GM19099 (cell line): ENCODE data around the gene RPS6KA2.

Experiments used
- POLR2A ChIP-seq: IDR thresholded peaks from 3 replicates; pipeline ENCODE4 v1.6.1; 2011; ENCODE audit warnings: low read depth; ENCODE audit not compliant: insufficient read length; ENCODE audit errors: extremely low read depth

RPS6KA2 gene

DNA sequence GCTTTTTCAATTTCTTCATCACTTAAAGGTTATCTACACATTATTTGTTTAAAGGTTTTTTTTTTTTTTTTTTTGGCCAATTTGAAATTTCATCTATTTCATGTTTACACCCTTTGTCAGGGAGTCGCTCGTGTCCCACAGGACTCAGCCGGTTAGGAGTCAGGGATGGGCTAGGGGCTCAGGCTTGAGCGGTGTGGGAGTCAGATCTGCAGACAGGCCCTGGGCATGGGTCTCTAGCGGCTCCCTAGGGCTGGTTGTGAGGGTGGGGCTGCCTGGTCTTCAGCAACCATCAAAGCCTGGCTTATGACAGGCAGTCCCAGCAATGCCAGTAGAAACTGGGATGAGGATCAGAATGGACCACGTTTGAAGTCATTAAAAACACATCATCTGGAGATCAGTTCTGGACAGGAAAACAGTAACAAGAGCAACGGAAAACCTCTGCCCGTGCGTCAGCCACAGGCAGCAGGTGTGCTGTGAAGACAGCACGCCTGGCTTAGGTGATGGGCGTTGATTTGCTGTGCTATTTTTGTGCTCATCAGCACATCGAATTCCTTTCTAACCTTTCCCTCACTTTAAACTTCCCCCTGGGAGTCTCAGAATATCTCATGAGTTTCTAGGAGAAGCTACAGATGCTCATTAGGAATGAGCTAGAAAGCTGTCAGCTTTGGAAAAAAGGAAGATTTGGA lies 153.0 kb downstream of the RPS6KA2 start:
- TF ChIP-seq POLR2A = no peak

DNA sequence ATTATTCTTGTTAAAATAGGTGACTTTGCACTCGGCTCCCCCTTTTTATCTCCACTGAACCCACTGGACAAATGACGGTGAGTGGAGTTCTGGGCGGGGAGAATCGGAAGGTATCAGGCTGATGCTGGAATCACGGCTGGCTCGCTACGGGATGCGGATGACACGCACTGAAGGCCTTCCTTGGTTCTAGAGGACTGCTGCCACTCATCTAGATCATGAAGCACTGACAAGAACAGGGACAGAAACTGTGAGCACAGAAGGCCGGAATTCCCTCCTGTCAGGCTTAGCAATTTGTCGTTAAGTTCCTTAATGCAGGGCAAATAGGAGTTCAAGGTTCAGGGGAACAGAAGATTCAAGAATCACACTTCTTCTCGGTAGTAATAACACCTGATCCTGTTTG lies 154.4 kb downstream of the RPS6KA2 start:
- TF ChIP-seq POLR2A = no peak

DNA sequence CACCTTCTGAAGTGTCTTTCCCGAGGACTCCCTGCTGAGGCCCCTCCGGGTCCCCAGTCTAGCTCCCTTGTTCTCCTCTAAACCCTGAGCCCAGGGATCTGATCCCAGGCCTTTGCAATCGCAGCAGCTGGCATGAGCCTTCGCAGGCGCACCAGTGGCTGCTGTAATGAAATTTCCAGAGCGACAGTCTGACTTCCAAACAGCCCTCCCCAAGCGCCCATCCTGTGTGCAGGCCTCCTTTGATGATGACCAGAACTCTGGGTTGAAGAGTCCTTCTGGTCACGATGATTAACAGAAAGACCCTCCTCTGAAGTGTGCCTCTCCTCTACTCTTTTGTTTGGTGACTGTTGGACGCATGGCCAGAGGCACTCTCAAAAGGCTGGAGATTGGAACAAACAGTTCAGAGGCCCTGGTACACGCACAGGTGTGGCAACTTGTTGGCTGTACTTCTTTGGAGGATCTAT lies 155.2 kb downstream of the RPS6KA2 start:
- TF ChIP-seq POLR2A = no peak

DNA sequence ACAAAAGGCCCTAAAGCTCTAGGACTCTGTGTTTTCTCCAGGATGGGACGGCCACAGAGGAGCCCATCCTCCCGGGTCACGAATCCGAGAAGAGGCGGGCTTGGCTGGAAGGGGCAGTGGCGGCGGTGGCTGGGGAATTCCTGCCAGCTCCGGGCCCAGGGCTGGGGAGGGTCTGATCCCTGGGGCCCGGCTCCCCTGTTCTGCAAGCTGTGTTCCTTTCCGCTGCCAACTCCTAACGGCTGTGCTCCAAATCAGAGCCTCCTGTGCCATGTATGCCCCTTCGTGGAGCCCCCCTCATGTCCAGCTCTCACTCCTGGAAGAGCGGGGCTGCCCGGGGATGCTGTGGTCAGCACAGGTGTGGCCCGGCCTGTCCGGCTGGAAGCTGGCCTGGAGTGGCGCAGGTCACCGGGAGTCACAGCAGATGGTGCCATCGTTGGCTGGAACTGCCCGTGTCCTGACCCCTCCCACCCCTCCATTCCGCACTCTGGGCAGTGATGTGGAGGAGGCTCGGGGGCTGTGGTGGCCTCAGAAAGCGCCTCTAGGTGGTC lies 156.1 kb downstream of the RPS6KA2 start:
- no peak for TF ChIP-seq POLR2A

DNA sequence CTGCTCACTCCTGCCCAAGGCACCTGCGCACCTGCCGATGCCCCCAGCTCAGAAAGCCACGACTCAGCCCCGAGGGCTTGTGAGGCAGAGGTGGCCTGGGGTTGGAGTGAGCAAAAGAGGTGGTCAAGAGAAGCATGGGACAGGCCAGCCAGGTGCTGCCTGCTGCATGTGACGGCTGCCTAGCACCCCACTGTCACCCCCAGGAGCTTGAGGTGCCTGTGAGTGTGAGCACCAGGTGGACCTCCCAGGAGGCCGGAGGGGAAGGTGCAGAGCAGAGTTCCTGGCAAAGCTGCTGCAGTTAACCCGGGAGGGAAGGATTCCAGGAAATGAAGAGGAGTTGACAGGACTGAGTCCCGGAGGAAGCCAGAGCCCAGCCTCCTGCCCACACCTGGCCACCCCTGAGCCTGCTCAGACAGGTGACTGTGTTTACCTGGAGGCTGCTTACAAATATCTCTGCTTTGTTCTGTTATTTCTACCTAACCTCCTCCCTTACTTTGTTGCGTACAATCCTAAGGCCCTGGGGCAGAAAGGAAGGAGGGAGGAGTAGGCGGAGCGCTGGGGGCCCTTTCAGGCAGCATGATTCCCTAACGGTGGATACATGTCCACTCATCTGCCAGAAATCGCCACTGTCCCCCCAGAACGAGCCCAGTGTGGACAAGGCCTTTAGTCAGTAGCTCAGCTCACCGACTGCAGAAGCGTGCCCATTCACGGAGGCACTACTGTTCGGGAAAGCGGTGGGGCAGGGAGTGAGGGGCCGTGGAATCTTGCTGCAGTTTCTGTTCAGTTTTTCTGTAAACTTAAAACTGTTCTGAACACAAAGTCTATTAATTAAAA lies 156.8 kb downstream of the RPS6KA2 start:
- no peak for TF ChIP-seq POLR2A

DNA sequence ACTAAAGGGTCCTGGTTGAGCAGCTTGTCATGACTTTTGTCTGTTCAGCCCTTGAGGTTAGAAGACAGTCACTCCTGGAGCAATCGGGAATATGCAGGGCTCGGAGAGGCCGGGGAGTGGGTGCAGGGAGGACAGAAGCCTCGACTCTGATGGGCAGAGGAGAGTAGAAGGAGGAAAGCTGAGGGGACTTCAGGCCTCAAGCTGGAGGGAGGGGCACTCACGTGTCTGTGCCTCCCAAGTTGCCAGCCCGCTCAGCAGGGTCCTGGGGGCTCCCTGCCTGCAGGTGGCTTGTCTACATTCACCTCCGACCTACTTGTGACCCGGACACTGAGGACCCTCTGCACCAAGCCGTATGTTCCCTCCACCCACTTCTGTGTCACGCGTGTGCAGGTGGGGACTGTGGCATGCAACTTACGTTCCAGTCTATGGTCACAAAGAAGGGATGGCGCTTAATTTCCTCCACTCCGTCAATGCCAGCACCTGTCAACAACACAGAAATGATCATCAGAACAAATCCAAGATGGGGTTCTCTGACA lies 157.6 kb downstream of the RPS6KA2 start:
- TF ChIP-seq POLR2A = no peak

DNA sequence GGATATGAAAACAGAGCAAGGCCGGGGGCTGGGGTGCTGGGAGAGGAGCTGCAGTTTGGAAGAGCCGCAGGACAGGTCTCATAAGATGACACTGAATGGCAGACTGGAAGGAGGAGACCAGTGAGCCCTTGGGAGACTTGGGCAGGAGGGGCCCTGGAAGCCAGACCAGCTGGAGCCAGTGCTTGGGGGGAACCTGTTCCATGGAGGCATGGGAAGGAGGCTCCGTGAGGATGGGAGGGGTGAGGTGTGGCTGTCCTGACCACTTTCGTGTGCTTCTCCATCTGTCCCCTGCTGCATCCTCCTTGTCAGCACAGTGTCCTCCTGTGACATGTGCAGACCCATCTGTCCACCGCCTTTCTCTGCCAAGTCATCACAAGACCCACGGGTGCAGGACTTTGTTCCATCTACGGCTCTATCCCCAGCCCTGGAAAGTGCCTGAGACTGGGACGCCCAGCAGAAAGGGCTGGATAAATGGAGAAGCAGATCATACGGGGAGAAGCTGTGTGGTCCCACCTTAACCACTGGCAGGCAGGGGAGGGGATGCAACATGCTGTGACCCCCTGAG lies 159.5 kb downstream of the RPS6KA2 start:
- no peak for TF ChIP-seq POLR2A

DNA sequence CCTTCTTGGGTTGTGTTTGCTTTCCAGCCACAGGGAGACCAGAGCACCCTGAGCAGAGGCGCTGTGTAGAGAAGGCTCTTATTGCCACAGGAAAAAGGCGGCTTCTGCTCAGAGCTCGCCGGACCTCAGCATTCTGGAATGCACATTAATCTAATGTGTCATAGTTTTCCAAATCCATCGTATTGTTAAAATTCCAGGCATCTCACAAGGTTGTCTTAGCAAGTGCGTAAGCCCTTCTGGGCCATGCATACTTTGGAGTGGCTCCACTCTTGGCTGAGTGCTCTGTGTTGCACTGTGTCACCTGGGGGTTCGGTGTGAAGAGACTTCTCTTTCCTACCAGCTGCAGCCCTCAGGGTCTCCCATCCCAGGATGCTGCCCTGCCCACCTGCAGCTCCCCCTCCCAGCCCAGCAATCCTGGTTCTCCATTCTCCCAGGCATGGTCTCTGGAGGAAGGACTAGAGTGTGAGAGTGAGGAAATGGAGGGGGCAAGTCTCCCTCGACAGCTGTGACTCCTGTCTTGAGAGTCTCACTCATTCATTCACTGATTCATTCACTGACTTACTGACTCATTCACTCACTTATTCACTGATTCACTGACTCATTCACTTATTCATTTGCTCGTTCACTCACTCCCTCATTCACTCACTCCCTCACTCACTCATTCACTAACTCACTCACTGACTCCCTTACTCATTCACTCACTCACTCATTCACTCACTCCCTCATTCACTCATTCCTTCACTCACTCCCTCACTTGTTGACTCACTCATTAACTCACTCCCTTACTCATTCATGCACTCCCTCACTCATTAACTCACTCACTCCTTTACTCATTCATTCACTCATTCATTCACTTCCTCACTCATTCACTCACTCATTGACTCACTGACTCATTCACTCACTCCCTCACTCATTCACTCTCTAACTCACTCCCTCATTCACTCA lies 160.6 kb downstream of the RPS6KA2 start:
- no peak for TF ChIP-seq POLR2A

DNA sequence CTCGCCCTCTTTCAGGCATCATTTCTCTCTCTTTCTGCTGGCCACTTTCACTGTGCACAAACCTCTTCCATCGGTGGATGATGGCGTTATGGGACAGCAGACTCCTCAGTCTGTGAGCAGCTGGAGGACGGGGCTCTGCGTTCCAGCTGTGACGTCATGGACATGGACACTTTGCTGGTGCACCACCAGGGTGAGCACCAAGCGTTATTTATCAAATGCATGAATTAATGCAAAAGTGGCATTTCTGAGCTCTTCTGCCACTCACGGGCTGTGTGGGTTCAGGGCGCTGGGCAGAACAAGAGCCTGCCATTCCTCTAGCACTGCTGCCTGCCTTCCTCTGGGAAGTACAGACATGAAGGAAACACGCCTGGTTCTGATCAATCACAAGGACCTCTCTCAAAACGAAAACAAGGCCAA lies 161.4 kb downstream of the RPS6KA2 start:
- no peak for TF ChIP-seq POLR2A

DNA sequence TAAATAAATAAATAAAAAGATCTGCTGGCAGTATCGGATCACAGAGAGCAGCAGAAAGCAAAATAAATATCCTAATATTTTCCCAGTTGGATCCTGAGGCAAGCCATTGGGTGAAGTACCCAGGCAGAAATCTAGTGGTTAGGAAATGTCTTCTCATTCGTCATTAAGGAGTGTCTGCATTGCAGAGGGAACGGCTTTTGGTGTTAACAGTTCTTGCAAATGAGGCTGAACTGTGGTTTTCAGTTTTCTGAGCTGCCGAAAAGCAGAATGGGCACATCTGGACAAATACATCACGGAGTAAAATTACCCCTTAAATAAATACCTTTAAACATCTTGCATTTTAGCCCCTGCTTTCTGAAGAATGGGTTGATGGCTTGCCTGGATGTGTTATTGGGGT lies 162.1 kb downstream of the RPS6KA2 start:
- no peak for TF ChIP-seq POLR2A

DNA sequence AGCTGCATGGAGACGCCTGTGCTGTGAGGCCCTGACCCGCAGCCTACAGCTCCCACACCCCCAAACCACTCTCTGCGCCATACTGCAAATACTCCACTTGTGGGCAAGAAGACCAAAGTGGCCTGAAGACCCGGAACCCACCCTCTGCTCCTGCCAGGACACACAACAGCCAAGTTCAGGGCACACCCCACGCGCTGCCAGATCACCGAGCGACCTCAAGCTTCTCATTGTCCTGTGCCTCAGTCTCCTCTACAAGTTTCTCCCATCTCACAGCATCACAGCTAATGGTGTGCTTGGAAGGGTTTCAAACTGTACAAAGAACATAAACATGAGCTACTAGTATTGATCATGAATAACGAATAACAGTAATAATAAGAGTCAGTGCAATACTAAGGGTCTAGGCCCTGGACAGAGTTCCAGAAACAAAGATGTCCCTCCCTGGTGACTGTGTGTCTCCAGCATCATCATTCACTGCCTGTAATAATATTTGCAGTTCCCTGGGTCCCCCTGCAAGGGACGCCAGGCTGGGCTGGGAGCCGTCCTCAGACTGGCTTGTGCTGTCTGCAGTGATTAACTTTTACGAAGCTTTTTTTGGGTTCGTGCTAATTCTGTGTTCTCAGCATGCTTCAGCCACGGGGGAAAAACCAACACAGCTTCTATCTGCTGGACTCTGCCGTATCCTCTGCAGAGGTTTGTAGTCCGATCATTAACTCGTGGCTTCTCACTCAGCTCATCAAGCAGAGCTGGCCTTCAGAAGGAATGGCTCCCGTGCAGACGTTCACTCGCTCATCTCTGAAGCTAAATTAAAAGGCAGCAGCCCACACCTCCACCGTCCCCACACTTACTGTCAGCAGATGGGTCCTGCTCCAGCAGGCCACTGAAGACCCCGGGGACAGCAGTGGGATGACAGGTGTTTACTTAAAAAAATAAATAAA lies 162.7 kb downstream of the RPS6KA2 start:
- no peak for TF ChIP-seq POLR2A

DNA sequence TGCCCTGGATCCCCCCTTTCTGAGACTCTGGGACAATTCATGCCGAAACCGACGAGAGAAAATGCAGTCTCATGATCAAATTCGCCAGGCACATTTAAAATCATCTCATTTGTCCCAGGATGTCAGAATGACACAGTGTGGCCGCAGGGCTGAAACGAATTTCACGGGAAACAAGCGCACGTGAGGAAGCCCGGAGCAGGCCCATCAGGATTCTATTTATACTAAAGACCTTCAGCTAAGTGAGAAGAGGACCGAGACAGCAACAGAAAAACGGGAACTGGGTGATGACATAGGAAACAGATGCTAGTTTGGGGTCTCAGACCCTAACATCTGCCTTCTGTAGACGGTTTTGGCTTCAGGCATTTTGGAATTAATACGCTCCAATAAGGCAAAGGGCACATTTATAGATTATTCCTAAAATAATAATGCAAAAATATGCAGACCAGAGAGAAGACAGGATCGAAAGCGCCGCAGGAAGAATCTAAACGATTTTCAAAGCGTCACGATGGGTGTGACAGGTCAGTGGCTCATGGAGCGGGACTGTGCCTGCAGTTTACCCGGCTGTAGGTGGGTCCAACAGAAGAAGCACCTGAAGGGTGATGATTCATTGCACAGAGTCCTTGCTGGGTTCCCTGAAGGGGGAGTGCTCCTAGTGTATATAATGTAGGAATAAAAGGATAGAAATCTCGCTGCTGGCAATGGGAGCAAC lies 163.5 kb downstream of the RPS6KA2 start:
- no peak for TF ChIP-seq POLR2A

DNA sequence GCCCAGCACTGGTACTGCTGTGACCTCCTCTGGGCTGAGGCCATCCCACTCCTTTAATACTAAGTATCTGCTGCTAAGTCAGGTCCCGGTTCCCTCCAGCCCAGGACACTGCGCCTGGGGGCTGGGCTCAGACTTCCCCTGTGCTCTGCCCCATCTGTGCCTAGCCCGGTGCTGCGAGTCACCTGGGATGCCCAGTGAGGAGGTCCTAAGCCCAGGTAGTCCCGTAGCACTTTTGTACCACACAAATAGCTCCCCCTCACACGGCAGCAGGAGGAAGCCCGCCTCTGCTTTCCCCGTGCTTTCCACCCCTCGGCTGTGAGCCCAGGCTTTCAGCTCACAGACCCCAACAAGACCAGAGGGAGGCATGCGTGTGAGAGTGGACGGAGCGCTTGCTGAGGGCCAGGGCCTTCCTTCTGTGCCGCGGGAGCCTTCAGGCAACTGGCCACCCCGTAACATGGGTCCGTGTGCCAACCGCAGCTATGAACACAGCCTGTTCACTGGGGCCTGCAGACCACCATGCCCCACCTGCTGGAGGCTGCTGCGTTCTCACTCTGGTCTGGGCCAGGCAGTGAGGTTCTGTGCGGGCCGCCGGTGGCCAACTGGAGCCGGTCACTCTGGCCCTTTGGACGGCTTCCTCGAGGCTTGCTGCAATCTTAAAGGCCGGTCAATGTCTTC lies 164.5 kb downstream of the RPS6KA2 start:
- no peak for TF ChIP-seq POLR2A
